Panc1 (cell line): ENCODE data around the gene SLC8A1.

Experiments
- CTCF ChIP-seq: fragments of 450-650 bp; IDR thresholded peaks from 2 replicates; pipeline ENCODE4 v1.5.1; 2017; ENCODE audit warnings: mild to moderate bottlenecking
- SIN3A ChIP-seq: IDR thresholded peaks from 2 replicates; pipeline ENCODE4 v1.6.1; 2012; ENCODE audit warnings: low read depth, mild to moderate bottlenecking, low read length, moderate library complexity, borderline replicate concordance; ENCODE audit not compliant: insufficient read depth
- TF ChIP-seq, protein P1 (sequence below), 2 experiments: IDR thresholded peaks; 2 replicates each; pipeline ENCODE4 v1.6.1; 2011 to 2012; ENCODE audit warnings: low read depth in 2 of 2, control low read depth in 1 of 2, low read length in 1 of 2, mild to moderate bottlenecking in 1 of 2, moderate library complexity in 1 of 2; ENCODE audit not compliant: insufficient read depth in 1 of 2

DNA sequence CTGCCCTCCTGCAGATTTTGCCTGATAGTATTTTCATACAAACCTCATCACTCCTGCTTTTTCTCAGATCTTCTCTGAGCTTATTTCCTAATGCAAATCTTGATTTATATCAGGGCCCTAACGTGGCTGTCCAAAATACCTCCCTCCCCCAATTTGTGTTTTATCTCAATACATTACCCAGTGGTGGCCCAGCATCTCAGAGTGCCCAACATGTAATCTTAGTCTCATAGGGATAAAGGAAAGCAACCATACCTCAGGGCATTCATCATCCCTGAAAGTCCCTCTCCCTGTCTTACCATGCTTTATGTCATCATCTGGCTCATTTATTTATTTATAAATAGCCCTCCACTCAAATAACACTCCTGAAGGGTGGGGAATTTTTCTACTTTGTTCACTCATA, 135.3 kb downstream of the SLC8A1 start:
- TF ChIP-seq CTCF, result no peak
- TF ChIP-seq, protein P1, sequence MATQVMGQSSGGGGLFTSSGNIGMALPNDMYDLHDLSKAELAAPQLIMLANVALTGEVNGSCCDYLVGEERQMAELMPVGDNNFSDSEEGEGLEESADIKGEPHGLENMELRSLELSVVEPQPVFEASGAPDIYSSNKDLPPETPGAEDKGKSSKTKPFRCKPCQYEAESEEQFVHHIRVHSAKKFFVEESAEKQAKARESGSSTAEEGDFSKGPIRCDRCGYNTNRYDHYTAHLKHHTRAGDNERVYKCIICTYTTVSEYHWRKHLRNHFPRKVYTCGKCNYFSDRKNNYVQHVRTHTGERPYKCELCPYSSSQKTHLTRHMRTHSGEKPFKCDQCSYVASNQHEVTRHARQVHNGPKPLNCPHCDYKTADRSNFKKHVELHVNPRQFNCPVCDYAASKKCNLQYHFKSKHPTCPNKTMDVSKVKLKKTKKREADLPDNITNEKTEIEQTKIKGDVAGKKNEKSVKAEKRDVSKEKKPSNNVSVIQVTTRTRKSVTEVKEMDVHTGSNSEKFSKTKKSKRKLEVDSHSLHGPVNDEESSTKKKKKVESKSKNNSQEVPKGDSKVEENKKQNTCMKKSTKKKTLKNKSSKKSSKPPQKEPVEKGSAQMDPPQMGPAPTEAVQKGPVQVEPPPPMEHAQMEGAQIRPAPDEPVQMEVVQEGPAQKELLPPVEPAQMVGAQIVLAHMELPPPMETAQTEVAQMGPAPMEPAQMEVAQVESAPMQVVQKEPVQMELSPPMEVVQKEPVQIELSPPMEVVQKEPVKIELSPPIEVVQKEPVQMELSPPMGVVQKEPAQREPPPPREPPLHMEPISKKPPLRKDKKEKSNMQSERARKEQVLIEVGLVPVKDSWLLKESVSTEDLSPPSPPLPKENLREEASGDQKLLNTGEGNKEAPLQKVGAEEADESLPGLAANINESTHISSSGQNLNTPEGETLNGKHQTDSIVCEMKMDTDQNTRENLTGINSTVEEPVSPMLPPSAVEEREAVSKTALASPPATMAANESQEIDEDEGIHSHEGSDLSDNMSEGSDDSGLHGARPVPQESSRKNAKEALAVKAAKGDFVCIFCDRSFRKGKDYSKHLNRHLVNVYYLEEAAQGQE (IDR thresholded peaks at IDR 0.05; ENCODE audit: insufficient read depth in 1 of 2, low read depth in 2 of 2, low read length in 1 of 2), result no peak
- no peak for TF ChIP-seq SIN3A
